Esophagus muscularis mucosa (tissue), 3 donors: ENCODE measurements around the gene STMN3.

Experiments
- POLR2A ChIP-seq: fragments of 450-650 bp; IDR thresholded peaks from one replicate; pipeline ENCODE4 v1.6.1; 2017; ENCODE audit warnings: antibody characterized with exemption, moderate library complexity, mild to moderate bottlenecking, low read depth
- POLR2AphosphoS5 ChIP-seq, 2 donors: sonication (generic); formaldehyde crosslinking; IDR thresholded peaks; one replicate each; pipeline ENCODE4 v1.6.1; 2017; ENCODE audit warnings: antibody characterized with exemption in 2 of 2
- TF ChIP-seq, protein P1 (sequence below), 3 experiments: fragments of 200-600 bp in 2 of 3; fragments of 450-650 bp in 1 of 3; sonication (generic) in 2 of 3; IDR thresholded peaks; one replicate each; pipeline ENCODE4 v1.5.1; 2017 to 2019; ENCODE audit warnings: antibody characterized with exemption in 3 of 3, mild to moderate bottlenecking in 2 of 3, moderate library complexity in 1 of 3

GRCh38 chr20:63625771-63626423 lies 27.3 kb downstream of the STMN3 start:
- TF ChIP-seq, protein P1, sequence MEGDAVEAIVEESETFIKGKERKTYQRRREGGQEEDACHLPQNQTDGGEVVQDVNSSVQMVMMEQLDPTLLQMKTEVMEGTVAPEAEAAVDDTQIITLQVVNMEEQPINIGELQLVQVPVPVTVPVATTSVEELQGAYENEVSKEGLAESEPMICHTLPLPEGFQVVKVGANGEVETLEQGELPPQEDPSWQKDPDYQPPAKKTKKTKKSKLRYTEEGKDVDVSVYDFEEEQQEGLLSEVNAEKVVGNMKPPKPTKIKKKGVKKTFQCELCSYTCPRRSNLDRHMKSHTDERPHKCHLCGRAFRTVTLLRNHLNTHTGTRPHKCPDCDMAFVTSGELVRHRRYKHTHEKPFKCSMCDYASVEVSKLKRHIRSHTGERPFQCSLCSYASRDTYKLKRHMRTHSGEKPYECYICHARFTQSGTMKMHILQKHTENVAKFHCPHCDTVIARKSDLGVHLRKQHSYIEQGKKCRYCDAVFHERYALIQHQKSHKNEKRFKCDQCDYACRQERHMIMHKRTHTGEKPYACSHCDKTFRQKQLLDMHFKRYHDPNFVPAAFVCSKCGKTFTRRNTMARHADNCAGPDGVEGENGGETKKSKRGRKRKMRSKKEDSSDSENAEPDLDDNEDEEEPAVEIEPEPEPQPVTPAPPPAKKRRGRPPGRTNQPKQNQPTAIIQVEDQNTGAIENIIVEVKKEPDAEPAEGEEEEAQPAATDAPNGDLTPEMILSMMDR (IDR thresholded peaks at IDR 0.05): no peak
- no peak for TF ChIP-seq POLR2AphosphoS5 (IDR thresholded peaks at IDR 0.05)
- TF ChIP-seq POLR2A: no peak
